ENCODE data around the gene NDUFA13. TPM values are rescaled to one million over a fixed set of nuclear protein-coding genes. Genes with fewer than 3 reads are reported as not detected.

NDUFA13 gene
- total and polyA plus RNA-seq, 8 donors: 24.5 to 367 (median 143) TPM

DNA sequence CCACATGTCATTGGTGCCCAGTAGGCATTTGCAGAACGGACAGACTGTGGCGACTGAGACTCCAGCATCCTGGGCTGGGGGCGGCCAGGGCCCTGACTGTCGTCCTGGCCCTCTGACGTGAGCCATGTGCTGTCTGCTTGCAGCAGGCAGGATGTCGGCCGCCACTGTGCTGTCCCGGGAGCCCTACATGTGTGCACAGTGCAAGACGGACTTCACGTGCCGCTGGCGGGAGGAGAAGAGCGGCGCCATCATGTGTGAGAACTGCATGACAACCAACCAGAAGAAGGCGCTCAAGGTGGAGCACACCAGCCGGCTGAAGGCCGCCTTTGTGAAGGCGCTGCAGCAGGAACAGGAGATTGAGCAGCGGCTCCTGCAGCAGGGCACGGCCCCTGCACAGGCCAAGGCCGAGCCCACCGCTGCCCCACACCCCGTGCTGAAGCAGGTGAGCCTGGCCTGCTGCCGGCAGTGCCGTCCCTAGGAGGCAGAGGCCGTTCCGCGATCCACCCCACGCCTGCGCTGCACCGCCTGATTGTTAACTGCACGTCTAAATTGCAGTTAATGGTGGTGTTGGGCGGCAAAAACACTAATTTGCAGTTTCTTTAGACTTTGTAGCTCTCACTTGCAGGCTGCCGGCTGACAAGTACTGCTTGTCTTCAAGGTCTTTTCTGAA lies 14.9 kb upstream of the NDUFA13 start:
- H3K36me3 ChIP-seq: peaks cover 79 to 100% (median 100%) of the 10 kb centered on the region in 4 donors

DNA sequence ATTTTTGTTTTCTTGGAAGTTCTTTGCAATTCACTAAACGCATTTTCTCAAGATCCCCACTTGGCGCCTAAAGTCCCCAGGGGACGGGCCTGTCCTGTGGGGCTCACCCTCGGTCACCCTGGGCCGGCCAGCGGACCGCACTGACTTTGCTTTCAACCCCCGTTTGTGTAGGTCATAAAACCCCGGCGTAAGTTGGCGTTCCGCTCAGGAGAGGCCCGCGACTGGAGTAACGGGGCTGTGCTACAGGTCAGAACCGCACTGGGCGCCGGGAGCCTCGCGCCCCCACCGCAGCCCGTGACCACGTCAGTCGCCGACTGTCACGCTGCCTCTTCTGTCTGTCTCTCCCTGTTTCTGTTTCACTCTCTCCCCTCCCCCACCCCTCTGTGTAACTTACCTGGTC lies 14.2 kb upstream of the NDUFA13 start:
- no peak overlapping the region for H3K27ac ChIP-seq
- intact Hi-C loops (cut with DNase I; ENCODE audit: low total_unique reads): no loop called here
- H3K27me3 ChIP-seq: no peaks in the 10 kb centered on the region
- no peaks in the 10 kb centered on the region for H3K4me1 ChIP-seq
- DNase-seq: no peak
- H3K36me3 ChIP-seq: peaks cover 73 to 100% (median 100%) of the 10 kb centered on the region in 4 donors
- no peaks in the 10 kb centered on the region for H3K9me3 ChIP-seq
- no peak for TF ChIP-seq POLR2AphosphoS5 (IDR thresholded peaks at IDR 0.05)
- no peak overlapping the region for H3K4me3 ChIP-seq
- WGBS, 5 donors: 89 to 97% (median 94%) methylated on average over 24 to 26 of the region's 26 CpGs

More for the DNA sequence above, 14.9 kb upstream of the NDUFA13 start:
- no peak for DNase-seq
- WGBS, 5 donors: 84 to 91% (median 91%) methylated on average over 30 to 34 of the region's 34 CpGs
- H3K4me3 ChIP-seq: no peak overlapping the region
- H3K27me3 ChIP-seq: no peaks in the 10 kb centered on the region
- no peak overlapping the region for H3K27ac ChIP-seq
- no peaks in the 10 kb centered on the region for H3K9me3 ChIP-seq
- intact Hi-C loops (cut with DNase I; ENCODE audit: low total_unique reads): no loop called here
- TF ChIP-seq, protein P1, sequence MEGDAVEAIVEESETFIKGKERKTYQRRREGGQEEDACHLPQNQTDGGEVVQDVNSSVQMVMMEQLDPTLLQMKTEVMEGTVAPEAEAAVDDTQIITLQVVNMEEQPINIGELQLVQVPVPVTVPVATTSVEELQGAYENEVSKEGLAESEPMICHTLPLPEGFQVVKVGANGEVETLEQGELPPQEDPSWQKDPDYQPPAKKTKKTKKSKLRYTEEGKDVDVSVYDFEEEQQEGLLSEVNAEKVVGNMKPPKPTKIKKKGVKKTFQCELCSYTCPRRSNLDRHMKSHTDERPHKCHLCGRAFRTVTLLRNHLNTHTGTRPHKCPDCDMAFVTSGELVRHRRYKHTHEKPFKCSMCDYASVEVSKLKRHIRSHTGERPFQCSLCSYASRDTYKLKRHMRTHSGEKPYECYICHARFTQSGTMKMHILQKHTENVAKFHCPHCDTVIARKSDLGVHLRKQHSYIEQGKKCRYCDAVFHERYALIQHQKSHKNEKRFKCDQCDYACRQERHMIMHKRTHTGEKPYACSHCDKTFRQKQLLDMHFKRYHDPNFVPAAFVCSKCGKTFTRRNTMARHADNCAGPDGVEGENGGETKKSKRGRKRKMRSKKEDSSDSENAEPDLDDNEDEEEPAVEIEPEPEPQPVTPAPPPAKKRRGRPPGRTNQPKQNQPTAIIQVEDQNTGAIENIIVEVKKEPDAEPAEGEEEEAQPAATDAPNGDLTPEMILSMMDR (IDR thresholded peaks at IDR 0.05): no peak
- TF ChIP-seq EP300 (IDR thresholded peaks at IDR 0.05): no peak
- TF ChIP-seq POLR2A (IDR thresholded peaks at IDR 0.05): no peak
- TF ChIP-seq POLR2AphosphoS5 (IDR thresholded peaks at IDR 0.05): no peak
- H3K4me1 ChIP-seq: no peaks in the 10 kb centered on the region

DNA sequence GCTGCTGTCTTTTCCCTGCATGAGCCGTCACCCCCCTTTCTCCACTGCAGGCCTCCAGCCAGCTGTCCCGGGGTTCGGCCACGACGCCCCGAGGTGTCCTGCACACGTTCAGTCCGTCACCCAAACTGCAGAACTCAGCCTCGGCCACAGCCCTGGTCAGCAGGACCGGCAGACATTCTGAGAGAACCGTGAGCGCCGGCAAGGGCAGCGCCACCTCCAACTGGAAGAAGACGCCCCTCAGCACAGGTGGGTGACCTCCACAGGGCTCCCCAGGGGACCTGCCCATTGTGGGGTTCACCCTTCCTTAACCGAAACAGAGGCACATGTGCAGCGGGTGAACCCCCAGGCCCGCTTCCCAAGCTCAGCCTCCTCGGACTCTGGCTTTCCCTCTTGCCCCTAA lies 13.7 kb upstream of the NDUFA13 start:
- Histone ChIP-seq H3K27me3 (no peaks in the 10 kb centered on the region), H3K4me3 (no peak overlapping the region), H3K4me1 (no peaks in the 10 kb centered on the region), H3K27ac (no peak overlapping the region), H3K36me3 (peaks cover 69 to 100% (median 100%) of the 10 kb centered on the region in 4 donors), H3K9me3 (no peaks in the 10 kb centered on the region)
- TF ChIP-seq, protein P1 (IDR thresholded peaks at IDR 0.05): no peak
- TF ChIP-seq POLR2AphosphoS5 (IDR thresholded peaks at IDR 0.05) (no peak), EP300 (IDR thresholded peaks at IDR 0.05) (no peak), POLR2A (IDR thresholded peaks at IDR 0.05) (no peak)
- intact Hi-C loops (cut with DNase I; ENCODE audit: low total_unique reads): no loop called here
- WGBS, 5 donors: 94 to 100% (median 96%) methylated on average over 1 to 19 of the region's 19 CpGs
- DNase-seq: no peak

DNA sequence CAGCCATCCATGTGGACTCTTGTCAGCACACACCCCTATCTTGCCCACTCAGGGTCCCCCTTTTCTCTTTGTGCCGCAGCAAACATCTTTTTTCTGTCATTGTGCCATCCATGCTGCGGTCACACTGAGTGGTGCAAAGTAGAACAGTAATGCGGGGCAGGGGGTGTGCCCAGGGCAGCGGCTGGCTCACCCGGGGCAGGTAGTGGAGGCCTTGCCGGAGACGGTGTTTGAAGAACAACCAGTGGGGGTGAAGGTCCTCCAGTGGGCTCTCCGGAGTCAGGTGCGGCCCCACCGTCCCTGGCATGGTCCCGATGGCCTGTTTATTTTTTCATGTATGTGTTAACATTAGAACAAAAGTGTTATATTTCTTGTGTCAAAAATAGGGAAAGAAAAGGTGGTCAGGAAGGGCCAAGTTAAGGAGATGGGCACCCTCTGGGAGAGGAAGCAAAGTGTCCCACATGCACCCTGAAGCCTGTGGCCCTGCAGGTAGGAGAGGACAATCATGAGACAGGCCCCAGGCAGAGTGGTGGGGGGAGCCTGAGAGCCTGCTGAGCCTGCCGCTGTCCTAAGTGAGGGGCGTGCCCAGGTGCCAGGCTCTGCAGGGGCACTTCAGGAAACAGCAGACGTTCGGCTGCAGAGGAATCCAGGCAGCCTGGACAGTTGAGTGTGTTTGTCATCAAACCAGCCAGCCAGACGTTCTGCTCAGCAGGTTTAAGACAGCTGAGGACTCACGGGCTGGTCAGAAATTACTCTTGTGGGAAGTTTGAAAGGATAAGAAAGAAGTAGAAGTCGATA lies 13.0 kb upstream of the NDUFA13 start:
- intact Hi-C loops (cut with DNase I; ENCODE audit: low total_unique reads): no loop called here
- no peaks in the 10 kb centered on the region for H3K4me1 ChIP-seq
- no peak for DNase-seq
- no peaks in the 10 kb centered on the region for H3K9me3 ChIP-seq
- TF ChIP-seq POLR2AphosphoS5 (IDR thresholded peaks at IDR 0.05) (no peak), POLR2A (IDR thresholded peaks at IDR 0.05) (no peak), EP300 (IDR thresholded peaks at IDR 0.05) (no peak)
- TF ChIP-seq, protein P1 (IDR thresholded peaks at IDR 0.05): no peak
- H3K27me3 ChIP-seq: no peaks in the 10 kb centered on the region
- no peak overlapping the region for H3K27ac ChIP-seq
- WGBS, 5 donors: 83 to 87% (median 86%) methylated on average over 18 of the region's 18 CpGs
- no peak overlapping the region for H3K4me3 ChIP-seq
- peaks cover 67 to 100% (median 100%) of the 10 kb centered on the region in 4 donors for H3K36me3 ChIP-seq
